DOHH2 (cell line): ENCODE results near the gene DNASE1.

Experiments
- CTCF ChIP-seq: fragments of 200-600 bp; sonication (generic); IDR thresholded peaks from one replicate; pipeline ENCODE4 v1.5.1; 2014; ENCODE audit warnings: antibody characterized with exemption, mild to moderate bottlenecking, low read depth, low read length; ENCODE audit not compliant: poor library complexity, severe bottlenecking
- EZH2phosphoT487 ChIP-seq: fragments of 200-600 bp; sonication (generic); IDR thresholded peaks from 2 replicates; pipeline ENCODE4 v1.6.1; 2017; ENCODE audit warnings: borderline replicate concordance, mild to moderate bottlenecking, antibody characterized with exemption, low read length, moderate library complexity, mixed read lengths

GRCh38 chr16:3638916-3639644 lies 15.4 kb upstream of the DNASE1 start:
- TF ChIP-seq CTCF = no peak
- TF ChIP-seq EZH2phosphoT487 = no peak
